ACC112 (cell line): ENCODE results near the gene CHIC2.

ENCODE experiments used
- H2AFZ ChIP-seq: fragments of 200-600 bp; sonication (generic); one replicate; pipeline ENCODE4 v1.6.0; 2017; ENCODE audit warnings: antibody characterized with exemption, low read length; ENCODE audit not compliant: unreplicated experiment
- H3K27ac ChIP-seq: fragments of 200-600 bp; sonication (generic); 2 replicates; pipeline ENCODE4 v1.5.1; 2014; ENCODE audit warnings: low read depth, mild to moderate bottlenecking, antibody characterized with exemption, low read length, moderate library complexity
- H3K27me3 ChIP-seq: fragments of 200-600 bp; sonication (generic); 2 replicates; pipeline ENCODE4 v1.6.1; 2014; ENCODE audit warnings: mild to moderate bottlenecking, antibody characterized with exemption, low read length, moderate library complexity, mixed read lengths; ENCODE audit not compliant: insufficient read depth
- H3K36me3 ChIP-seq: fragments of 200-600 bp; sonication (generic); 2 replicates; pipeline ENCODE4 v1.6.1; 2016; ENCODE audit warnings: mild to moderate bottlenecking, antibody characterized with exemption, low read length, moderate library complexity, mixed read lengths; ENCODE audit not compliant: insufficient read depth
- H3K4me1 ChIP-seq: fragments of 200-600 bp; sonication (generic); one replicate; pipeline ENCODE4 v1.6.1; 2016; ENCODE audit warnings: low read length, mixed read lengths; ENCODE audit not compliant: insufficient read depth, unreplicated experiment, control insufficient read depth
- H3K4me3 ChIP-seq: fragments of 200-600 bp; sonication (generic); 2 replicates; pipeline ENCODE4 v1.5.1; 2014; ENCODE audit warnings: mild to moderate bottlenecking, low read depth, low read length
- H3K79me2 ChIP-seq: fragments of 200-600 bp; sonication (generic); one replicate; pipeline ENCODE4 v1.6.0; 2016; ENCODE audit warnings: low read length; ENCODE audit not compliant: control insufficient read depth, unreplicated experiment, insufficient read depth

CHIC2 gene

DNA sequence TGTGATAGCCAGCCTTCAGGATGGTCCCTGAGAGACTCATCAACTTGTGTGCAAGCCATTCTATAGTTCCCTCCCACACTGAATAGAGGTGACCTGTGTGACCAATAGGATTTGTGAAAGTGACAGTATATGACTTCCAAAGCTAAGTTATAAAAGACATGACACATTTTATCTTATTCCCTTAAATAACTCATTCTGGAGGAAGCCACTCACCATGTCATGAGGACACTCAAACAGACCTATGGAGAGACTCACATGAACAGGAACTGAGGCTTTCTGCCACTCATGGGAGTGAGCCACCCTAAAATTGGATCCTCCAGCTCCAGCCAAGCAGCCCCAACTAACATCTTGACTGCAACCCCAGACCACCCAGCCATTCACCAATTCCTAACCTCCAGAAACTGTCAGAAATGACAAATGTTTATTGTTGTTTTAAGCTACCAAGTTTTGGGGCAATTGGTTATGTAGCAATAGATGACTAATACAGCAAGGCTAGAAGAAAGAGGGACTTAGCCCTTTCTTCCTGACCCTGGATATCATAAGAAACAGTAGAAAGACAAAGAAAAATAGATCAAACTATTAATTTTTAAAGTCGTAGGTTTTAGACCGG, 9.0 kb upstream of the CHIC2 start:
- Histone ChIP-seq H3K27me3 (no peaks in the 10 kb centered on the region), H3K36me3 (no peaks in the 10 kb centered on the region), H3K4me1 (peaks cover 48% of the 10 kb centered on the region)

DNA sequence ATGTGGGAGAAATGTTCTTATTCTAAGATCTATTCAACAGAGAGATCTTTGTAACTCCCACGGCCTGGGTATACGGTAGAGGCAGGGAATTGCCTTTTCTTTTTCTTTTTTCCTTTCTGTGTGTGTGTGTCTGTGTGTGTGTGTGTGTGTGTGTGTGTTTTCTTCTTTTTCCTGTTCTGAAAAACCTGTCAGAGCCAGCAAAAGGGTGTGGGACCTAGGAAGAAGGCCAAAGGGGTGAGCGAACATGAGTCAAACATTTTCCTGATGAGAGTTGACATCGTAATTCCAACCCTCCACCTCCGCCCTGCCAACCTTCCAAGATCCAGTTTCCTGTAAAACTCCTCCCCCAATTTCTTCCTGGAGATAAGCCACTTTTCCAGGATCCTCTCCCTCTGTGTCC, 2.8 kb upstream of the CHIC2 start:
- Histone ChIP-seq H3K27me3 (no peaks in the 10 kb centered on the region), H3K36me3 (no peaks in the 10 kb centered on the region), H3K27ac (peak overlapping the region; percentile 100), H3K4me1 (peaks cover 29% of the 10 kb centered on the region), H3K79me2 (peaks cover 21% of the 10 kb centered on the region), H2AFZ (peak overlapping the region; percentile 53), H3K4me3 (peak overlapping the region; percentile 29; the same call in 1 of the 2 replicates)

More for the DNA sequence above, 9.0 kb upstream of the CHIC2 start:
- Histone ChIP-seq H2AFZ (no peak overlapping the region), H3K27ac (peak overlapping the region; percentile 59), H3K79me2 (no peaks in the 10 kb centered on the region), H3K4me3 (peak overlapping the region; percentile 26; the same call in 1 of the 2 replicates)

DNA sequence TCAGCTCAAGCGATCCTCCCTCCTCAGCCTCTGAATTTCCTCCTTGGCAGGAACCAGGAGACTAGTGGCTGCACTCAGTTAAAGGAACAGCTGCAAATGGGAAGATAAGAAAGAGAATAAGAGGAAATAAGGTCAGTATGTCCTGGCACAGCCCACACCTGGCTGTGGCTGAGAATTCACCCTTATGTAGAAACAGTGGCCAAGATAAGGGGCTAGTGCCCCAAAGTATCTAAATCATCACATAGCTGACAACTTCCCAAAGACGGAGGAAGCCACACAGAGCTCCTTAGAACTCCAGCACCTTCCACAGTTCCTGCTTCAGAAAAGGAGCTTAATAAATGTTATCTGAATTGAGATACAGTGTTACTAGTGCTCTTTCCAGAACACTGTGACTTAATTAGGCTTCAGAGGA, 2.3 kb upstream of the CHIC2 start:
- Histone ChIP-seq H3K79me2 (peaks cover 25% of the 10 kb centered on the region), H2AFZ (peak overlapping the region; percentile 44), H3K27me3 (no peaks in the 10 kb centered on the region), H3K36me3 (no peaks in the 10 kb centered on the region), H3K4me3 (peak overlapping the region; percentile 29; the same call in 1 of the 2 replicates), H3K4me1 (peaks cover 29% of the 10 kb centered on the region), H3K27ac (peak overlapping the region; percentile 100)

DNA sequence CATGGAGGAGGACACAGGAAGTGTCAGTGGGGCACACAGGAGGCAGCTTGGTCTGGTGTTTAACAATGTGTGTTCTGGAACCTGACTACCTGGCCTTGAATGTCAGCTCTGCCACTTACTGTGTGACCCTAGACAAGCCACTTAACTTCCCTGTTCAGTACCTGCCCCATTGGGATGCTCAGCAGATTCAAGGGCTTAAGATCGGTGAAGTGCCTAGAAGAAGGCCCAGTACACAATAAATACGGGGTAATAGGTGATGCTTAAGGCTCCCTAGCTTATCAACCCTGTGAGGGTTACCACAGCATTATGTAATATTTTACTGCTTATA, 1.6 kb upstream of the CHIC2 start:
- Histone ChIP-seq H3K27ac (peak overlapping the region; percentile 100), H3K4me1 (peaks cover 33% of the 10 kb centered on the region), H3K79me2 (peaks cover 32% of the 10 kb centered on the region), H3K4me3 (peak overlapping the region; percentile 89; the same call in 1 of the 2 replicates), H2AFZ (peak overlapping the region; percentile 15), H3K27me3 (no peaks in the 10 kb centered on the region), H3K36me3 (no peaks in the 10 kb centered on the region)

DNA sequence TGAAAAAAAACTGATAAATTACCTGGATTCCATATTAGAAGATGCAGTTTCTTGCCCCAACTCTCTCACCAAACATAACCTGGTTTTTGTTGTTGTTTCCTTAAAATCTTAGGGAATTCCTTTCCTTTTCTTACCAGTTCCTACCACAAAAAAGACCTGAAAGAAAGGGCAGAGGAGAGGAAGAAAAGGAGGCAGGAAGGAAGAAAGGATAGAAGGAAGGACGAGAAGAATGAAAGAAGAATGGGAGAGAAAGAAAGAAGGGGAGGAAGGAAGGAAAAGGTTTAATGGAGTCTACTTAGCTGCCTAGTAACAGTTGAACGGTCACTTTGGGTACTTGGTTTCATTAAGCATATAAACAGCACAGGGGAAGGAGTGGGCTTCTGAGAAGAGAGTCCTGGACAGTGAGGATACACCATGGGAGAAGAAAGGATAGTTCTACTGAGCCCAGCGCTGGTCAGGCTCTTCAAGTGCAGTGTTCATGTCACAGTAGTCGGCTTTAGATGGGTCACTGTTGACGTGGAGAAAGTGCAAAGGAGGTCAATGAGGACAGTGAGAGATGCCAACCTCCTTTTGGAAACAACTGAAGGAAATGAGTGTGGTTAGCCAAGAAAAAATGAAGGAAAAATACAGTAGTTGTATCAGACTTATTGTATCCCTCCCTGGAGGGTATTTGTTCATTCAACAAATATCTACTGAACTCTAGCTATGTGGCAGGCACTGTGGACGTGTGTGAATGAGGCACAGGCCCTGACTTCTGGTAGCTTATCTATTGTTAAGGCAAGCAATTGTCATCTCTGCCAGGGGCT, 1.1 kb upstream of the CHIC2 start:
- Histone ChIP-seq H3K27me3 (no peaks in the 10 kb centered on the region), H3K79me2 (peaks cover 38% of the 10 kb centered on the region), H3K4me1 (peaks cover 38% of the 10 kb centered on the region), H3K36me3 (no peaks in the 10 kb centered on the region), H2AFZ (peak overlapping the region; percentile 70), H3K4me3 (peak overlapping the region; percentile 89), H3K27ac (peak overlapping the region; percentile 100)

DNA sequence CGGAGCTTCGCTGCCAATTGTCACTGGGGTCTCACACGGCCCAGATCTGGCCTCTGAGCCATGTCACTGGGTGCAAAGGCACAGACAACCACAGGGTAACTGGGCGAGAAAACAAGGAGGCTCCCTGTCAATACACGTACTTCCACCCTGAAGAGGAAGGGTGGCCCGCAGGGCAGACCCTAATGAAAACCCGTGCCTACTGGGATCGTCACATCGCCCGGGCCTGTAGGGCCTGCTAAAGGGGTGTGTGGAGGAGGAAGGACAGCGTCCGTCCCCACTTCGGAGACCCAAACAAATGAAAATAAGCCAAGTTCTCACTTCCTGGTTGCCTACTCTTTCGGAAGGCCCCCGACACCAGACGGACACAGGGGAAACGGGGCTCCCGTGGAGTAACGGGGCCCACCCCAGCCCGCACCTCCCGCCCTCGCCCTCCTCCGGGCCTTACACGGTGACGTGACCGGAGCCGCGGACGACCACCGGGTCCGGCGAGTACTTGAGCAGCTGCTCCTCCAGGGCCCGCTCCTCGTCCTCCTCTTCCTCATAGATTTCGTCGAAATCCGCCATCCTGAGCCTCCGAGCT, 578 bp downstream of the CHIC2 start:
- Histone ChIP-seq H3K36me3 (no peaks in the 10 kb centered on the region), H3K27ac (peak overlapping the region; percentile 100), H2AFZ (no peak overlapping the region), H3K27me3 (no peaks in the 10 kb centered on the region), H3K79me2 (peaks cover 54% of the 10 kb centered on the region), H3K4me3 (peak overlapping the region; percentile 89), H3K4me1 (peaks cover 55% of the 10 kb centered on the region)

DNA sequence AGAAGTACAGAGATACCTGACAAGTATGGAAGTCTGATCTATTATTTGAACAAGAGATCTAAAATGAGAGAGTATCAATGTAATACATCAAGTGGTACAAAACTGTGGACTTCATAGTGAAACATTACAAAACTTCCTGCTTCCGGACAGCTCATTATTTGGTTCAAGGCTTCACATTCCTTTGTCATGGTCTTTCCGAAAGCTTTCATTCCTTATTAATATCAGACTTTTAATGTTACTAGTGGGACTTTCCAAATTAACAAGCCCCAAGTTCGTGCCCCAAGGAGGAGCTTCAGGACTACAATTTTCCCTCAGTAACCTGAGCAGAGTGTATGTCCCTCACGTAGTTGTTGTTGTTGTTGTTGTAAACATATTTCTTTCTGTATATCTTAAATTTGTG, 1.2 kb downstream of the CHIC2 start:
- Histone ChIP-seq H3K27me3 (no peaks in the 10 kb centered on the region), H3K4me3 (peak overlapping the region; percentile 89), H3K79me2 (peaks cover 60% of the 10 kb centered on the region), H2AFZ (no peak overlapping the region), H3K4me1 (peaks cover 58% of the 10 kb centered on the region), H3K27ac (peak overlapping the region; percentile 100), H3K36me3 (no peaks in the 10 kb centered on the region)

DNA sequence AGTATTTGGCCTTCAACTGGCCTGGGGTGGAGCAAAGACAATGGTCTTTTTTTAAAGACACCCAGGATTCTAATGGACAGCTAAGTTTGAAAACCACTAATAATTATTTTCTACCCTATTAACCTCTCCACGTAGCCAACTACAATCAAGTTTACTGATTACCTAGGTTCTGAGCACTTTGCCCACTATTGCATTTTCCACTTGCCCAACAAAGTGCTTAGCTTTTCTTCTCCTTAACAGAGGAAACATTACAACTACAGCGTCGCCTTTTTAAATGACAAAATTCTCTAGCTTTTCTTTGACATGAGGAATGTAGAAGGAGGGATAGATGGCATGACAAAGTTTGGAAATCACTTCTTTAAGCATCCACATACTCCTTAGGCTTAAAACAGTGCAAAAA, 2.0 kb downstream of the CHIC2 start:
- no peaks in the 10 kb centered on the region for H3K27me3 ChIP-seq
- peak overlapping the region; percentile 100 for H3K27ac ChIP-seq
- no peaks in the 10 kb centered on the region for H3K36me3 ChIP-seq
- peak overlapping the region; percentile 89 for H3K4me3 ChIP-seq
- peaks cover 69% of the 10 kb centered on the region for H3K79me2 ChIP-seq
- no peak overlapping the region for H2AFZ ChIP-seq
- peaks cover 62% of the 10 kb centered on the region for H3K4me1 ChIP-seq

DNA sequence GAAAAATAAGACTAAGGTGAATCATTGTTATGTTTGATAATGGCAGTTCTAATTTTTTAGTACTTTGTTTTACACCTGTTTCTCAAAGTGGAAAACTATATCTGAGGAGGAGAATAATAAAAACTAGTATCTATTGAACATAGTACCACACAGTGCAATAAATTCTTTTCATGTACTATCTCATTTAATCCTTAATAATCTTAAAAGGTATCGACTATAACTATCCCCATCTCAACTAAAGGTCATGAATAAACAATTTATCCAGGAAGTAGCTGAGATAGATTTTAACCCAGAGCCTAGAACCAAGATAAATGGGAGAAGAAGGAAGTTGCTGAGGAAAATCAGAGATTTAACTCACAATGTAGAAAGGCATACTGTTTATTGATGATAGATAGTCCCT, 2.5 kb downstream of the CHIC2 start:
- H3K36me3 ChIP-seq, result no peaks in the 10 kb centered on the region
- no peak overlapping the region for H2AFZ ChIP-seq
- H3K27ac ChIP-seq, result no peak overlapping the region; the same call in 1 of the 2 replicates
- H3K79me2 ChIP-seq, result peaks cover 74% of the 10 kb centered on the region
- H3K27me3 ChIP-seq, result no peaks in the 10 kb centered on the region
- peak overlapping the region; percentile 89 for H3K4me3 ChIP-seq
- H3K4me1 ChIP-seq, result peaks cover 62% of the 10 kb centered on the region

DNA sequence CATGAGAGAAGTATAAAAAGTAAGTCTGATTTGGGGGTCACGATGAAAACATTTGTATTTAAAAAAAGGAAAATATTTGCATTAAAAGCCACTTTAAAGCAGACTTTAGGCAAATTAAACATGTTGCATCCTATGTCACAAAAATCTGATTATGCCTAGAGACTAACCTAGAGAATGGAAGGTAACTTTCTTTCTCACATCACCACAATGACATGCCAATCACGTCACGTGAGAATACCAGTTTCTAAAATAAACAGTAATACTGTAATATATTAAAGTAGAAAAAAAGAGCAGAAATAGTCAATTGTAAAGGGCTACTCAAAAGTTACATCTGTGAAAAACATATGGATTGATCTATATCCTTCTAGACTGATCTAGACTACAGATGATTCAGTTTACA, 3.3 kb downstream of the CHIC2 start:
- Histone ChIP-seq H3K4me1 (peaks cover 61% of the 10 kb centered on the region), H3K79me2 (peaks cover 82% of the 10 kb centered on the region), H2AFZ (no peak overlapping the region), H3K4me3 (peak overlapping the region; percentile 89), H3K27me3 (no peaks in the 10 kb centered on the region), H3K27ac (no peak overlapping the region), H3K36me3 (no peaks in the 10 kb centered on the region)
